MCF 10A (cell line): ENCODE results near the gene REXO1. TPM values are rescaled to one million over a fixed set of nuclear protein-coding genes. Genes with fewer than 3 reads are reported as not detected.
A peak's percentile ranks its signal among the peaks of the same experiment; 100 is the strongest.

Source experiments
- BruUV-seq: library from RNA; stranded (reverse); fragments of 400-500 nt; replicated peaks from 2 replicates; lab custom pipeline; 2021; lab: Mats Ljungman, UMichigan
- CTCF ChIA-PET: fragments of 300-600 bp; sonication (Branson Sonifier 250); formaldehyde crosslinking; extraction: SDS; loops from one replicate; lab custom pipeline; 2021; ENCODE audit warnings: antibody characterized with exemption, inconsistent platforms; lab: Yijun Ruan, JAX
- POLR2A ChIA-PET: fragments of 300-600, 350-650 bp; sonication (Branson Sonifier 250); formaldehyde crosslinking; extraction: SDS; loops from one replicate; lab custom pipeline; 2020; ENCODE audit warnings: antibody characterized with exemption, inconsistent platforms; lab: Yijun Ruan, JAX
- DNase-seq: peaks from one replicate; pipeline ENCODE4 v3.0.0-alpha.2; 2018; ENCODE audit not compliant: unreplicated experiment
- H3K27ac Mint-ChIP-seq: one replicate; pipeline ENCODE4 v1.8.0; 2022; ENCODE audit warnings: mild to moderate bottlenecking, low read depth, mixed read lengths; ENCODE audit not compliant: unreplicated experiment
- H3K27me3 Mint-ChIP-seq: one replicate; pipeline ENCODE4 v1.8.0; 2022; ENCODE audit warnings: mixed read lengths; ENCODE audit not compliant: insufficient read depth, unreplicated experiment
- H3K36me3 Mint-ChIP-seq: one replicate; pipeline ENCODE4 v1.8.0; 2022; ENCODE audit warnings: mild to moderate bottlenecking, moderate library complexity, mixed read lengths; ENCODE audit not compliant: insufficient read depth, unreplicated experiment
- H3K4me1 Mint-ChIP-seq: one replicate; pipeline ENCODE4 v1.8.0; 2022; ENCODE audit warnings: mixed read lengths; ENCODE audit not compliant: insufficient read depth, unreplicated experiment
- H3K4me3 Mint-ChIP-seq: one replicate; pipeline ENCODE4 v1.8.0; 2022; ENCODE audit warnings: mild to moderate bottlenecking, moderate library complexity, mixed read lengths; ENCODE audit not compliant: unreplicated experiment
- H3K9me3 Mint-ChIP-seq: one replicate; pipeline ENCODE4 v1.8.0; 2022; ENCODE audit warnings: mixed read lengths; ENCODE audit not compliant: unreplicated experiment
- CTCF ChIP-seq: fragments of 200-600 bp; IDR thresholded peaks from one replicate; pipeline ENCODE4 v1.8.0; 2022; ENCODE audit warnings: antibody characterized with exemption, mild to moderate bottlenecking; ENCODE audit not compliant: unreplicated experiment
- intact Hi-C: fragments of 100-400 bp; cut with micrococcal nuclease; formaldehyde crosslinking; loops from 2 replicates; pipeline ENCODE4 v1.14.1; 2022
- total RNA-seq: library from RNA; stranded (reverse); gene quantifications from 2 replicates; pipeline ENCODE4 v1.2.3, GENCODE V29; 2022

Gene REXO1
- total RNA-seq, 1 experiment from 2014 or later = 36.4 TPM

GRCh38 chr19:1856698-1857603 lies 8.7 kb upstream of the REXO1 start:
- no TSS peak for BruUV-seq
- no peak overlapping the region for H3K27ac Mint-ChIP-seq
- H3K9me3 Mint-ChIP-seq = no peaks in the 10 kb centered on the region
- ChIA-PET CTCF (interaction anchor here (1.0 to 1.5 kb wide), 3 partner anchors 10 to 608 kb away, joined by 3 to 4 read pairs (median 3); no protein-coding TSS in a partner anchor), POLR2A (interaction anchor here (0.6 to 2.7 kb wide), 7 partner anchors 8 to 234 kb away, joined by 3 to 11 read pairs (median 4); no protein-coding TSS in a partner anchor)
- peak overlapping the region; percentile 44 for H3K4me3 Mint-ChIP-seq
- peak; percentile 85 for DNase-seq
- H3K4me1 Mint-ChIP-seq = peaks cover 10% of the 10 kb centered on the region
- TF ChIP-seq CTCF = no peak
- H3K27me3 Mint-ChIP-seq = no peaks in the 10 kb centered on the region
- no peaks in the 10 kb centered on the region for H3K36me3 Mint-ChIP-seq
- intact Hi-C loops = no loop called here

- CTCF ChIA-PET = interaction anchor here (0.6 kb wide), 1 partner anchor 1103 kb away, joined by 4 read pairs; no protein-coding TSS in a partner anchor
- TF ChIP-seq CTCF = no peak
- Mint-ChIP-seq H3K9me3 (no peaks in the 10 kb centered on the region), H3K27me3 (no peaks in the 10 kb centered on the region), H3K4me3 (peak overlapping the region; percentile 35), H3K4me1 (peaks cover 10% of the 10 kb centered on the region), H3K36me3 (peaks cover under 1% of the 10 kb centered on the region), H3K27ac (no peak overlapping the region)
- POLR2A ChIA-PET = interaction anchor here (0.7 to 2.7 kb wide), 3 partner anchors 8 to 28 kb away, joined by 4 to 9 read pairs (median 5); no protein-coding TSS in a partner anchor
- intact Hi-C loops = no loop called here
- DNase-seq = no peak
- no TSS peak for BruUV-seq
Observed at GRCh38 chr19:1856345-1856697, 8.0 kb upstream of the REXO1 start.

- Mint-ChIP-seq H3K27ac (no peak overlapping the region), H3K9me3 (no peaks in the 10 kb centered on the region), H3K4me1 (peaks cover 10% of the 10 kb centered on the region), H3K4me3 (peak overlapping the region; percentile 71), H3K36me3 (peaks cover 5% of the 10 kb centered on the region), H3K27me3 (no peaks in the 10 kb centered on the region)
- no TSS peak for BruUV-seq
- TF ChIP-seq CTCF = no peak
- no peak for DNase-seq
- intact Hi-C loops = no loop called here
- CTCF ChIA-PET = interaction anchor here (0.6 kb wide), 2 partner anchors 74 to 1103 kb away, joined by 3 to 4 read pairs; no protein-coding TSS in a partner anchor
- POLR2A ChIA-PET = interaction anchor here (0.6 to 2.7 kb wide), 11 partner anchors 9 to 775 kb away, joined by 3 to 10 read pairs (median 4); no protein-coding TSS in a partner anchor
Observed at GRCh38 chr19:1855828-1856255, 7.6 kb upstream of the REXO1 start.
